GM12878 (cell line): ENCODE measurements around the gene SLC9A8. TPM values are rescaled to one million over a fixed set of nuclear protein-coding genes. Genes with fewer than 3 reads are reported as not detected.

ENCODE experiments used
- ATAC-seq: fragments of 200-7000 bp; cut with Tn5 transposase; 3 replicates; pipeline ENCODE4 v1.9.1; 2020; ENCODE audit warnings: mild to moderate bottlenecking, moderate library complexity
- BruUV-seq: library from RNA; stranded (reverse); fragments of 400-500 nt; replicated peaks from 2 replicates; lab custom pipeline; 2021; lab: Mats Ljungman, UMichigan
- CTCF ChIA-PET: fragments of 300-600 bp; sonication (Branson Sonifier 250); formaldehyde crosslinking; extraction: SDS; loops from one replicate; lab custom pipeline; 2021; ENCODE audit warnings: inconsistent platforms; lab: Yijun Ruan, JAX
- POLR2A ChIA-PET: fragments of 350-600 bp; formaldehyde crosslinking; extraction: SDS; loops from one replicate; lab custom pipeline; 2021; ENCODE audit warnings: inconsistent platforms; lab: Charles Lee
- RAD21 ChIA-PET: fragments of 300-600 bp; sonication (Branson Sonifier 250); formaldehyde crosslinking; loops from one replicate; lab custom pipeline; 2023; ENCODE audit warnings: antibody characterized with exemption; ENCODE audit not compliant: unreplicated experiment; lab: Charles Lee
- SMC1A ChIA-PET: fragments of 300-600 bp; sonication (Branson Sonifier 250); formaldehyde crosslinking; loops from one replicate; lab custom pipeline; 2023; ENCODE audit not compliant: unreplicated experiment, uncharacterized antibody; lab: Charles Lee
- DNase-seq: peaks from one replicate; pipeline ENCODE4 v3.0.0-alpha.2; 2011; ENCODE audit warnings: low read depth, low spot score
- FAIRE-seq: peaks from 3 replicates; lab custom pipeline; 2011; peaks lifted over from hg19 to GRCh38; lab: Jason Lieb, UNC
- H2AFZ ChIP-seq: 2 replicates; pipeline ENCODE4 v1.6.0; 2011; ENCODE audit warnings: low read depth, low read length, control low read depth; ENCODE audit not compliant: control insufficient read depth
- H3K27ac ChIP-seq: 2 replicates; pipeline ENCODE4 v1.5.1; 2011; ENCODE audit warnings: control low read depth; ENCODE audit not compliant: control insufficient read depth, insufficient read depth
- H3K27me3 ChIP-seq, 2 experiments: replicated peaks in 1 of 2; 2 replicates each; pipeline versions ENCODE4 v1.6.0 to v1.6.1; 2011; ENCODE audit warnings: low read length in 1 of 2; ENCODE audit not compliant: control insufficient read depth in 2 of 2, insufficient read depth in 2 of 2
- H3K36me3 ChIP-seq, 2 experiments: 2 replicates each; pipeline ENCODE4 v1.5.1; 2011; ENCODE audit warnings: low read length in 1 of 2; ENCODE audit not compliant: control insufficient read depth in 2 of 2, insufficient read depth in 2 of 2
- H3K4me1 ChIP-seq: 2 replicates; pipeline ENCODE4 v1.6.1; 2011; ENCODE audit warnings: mild to moderate bottlenecking, low read length, moderate library complexity, mixed read lengths; ENCODE audit not compliant: control insufficient read depth, insufficient read depth
- H3K4me2 ChIP-seq: 2 replicates; pipeline ENCODE4 v1.6.0; 2011; ENCODE audit warnings: control low read depth; ENCODE audit not compliant: control insufficient read depth, insufficient read depth
- H3K4me3 ChIP-seq: fragments of 200-600 bp; sonication (generic); 2 replicates; pipeline ENCODE4 v1.5.1; 2016
- H3K79me2 ChIP-seq: 2 replicates; pipeline ENCODE4 v1.6.0; 2011; ENCODE audit warnings: low read length; ENCODE audit not compliant: control insufficient read depth, insufficient read depth
- H3K9ac ChIP-seq: 2 replicates; pipeline ENCODE4 v1.8.0; 2011; ENCODE audit warnings: low read length, control low read depth, mixed read lengths; ENCODE audit not compliant: control insufficient read depth, insufficient read depth
- H3K9me3 ChIP-seq: replicated peaks from 3 replicates; pipeline ENCODE4 v1.5.1; 2011; ENCODE audit warnings: mild to moderate bottlenecking, low read length; ENCODE audit not compliant: control insufficient read depth, insufficient read depth
- H4K20me1 ChIP-seq: 2 replicates; pipeline ENCODE4 v1.6.0; 2011; ENCODE audit not compliant: control insufficient read depth, insufficient read depth
- BCL11A ChIP-seq: IDR thresholded peaks from 2 replicates; pipeline ENCODE4 v1.6.1; 2011; ENCODE audit warnings: low read depth, low read length
- CBX3 ChIP-seq: fragments of 200-600 bp; sonication (generic); IDR thresholded peaks from 2 replicates; pipeline ENCODE4 v1.6.1; 2016; ENCODE audit warnings: low read depth, borderline replicate concordance
- CREB1 ChIP-seq: IDR thresholded peaks from 2 replicates; pipeline ENCODE4 v1.6.1; 2012; ENCODE audit warnings: low read depth, mild to moderate bottlenecking, inconsistent platforms
- FOS ChIP-seq: IDR thresholded peaks from 3 replicates; pipeline ENCODE4 v1.6.1; 2011; ENCODE audit warnings: borderline replicate concordance; ENCODE audit not compliant: insufficient read length; ENCODE audit errors: extremely low read depth
- GABPA ChIP-seq: IDR thresholded peaks from 2 replicates; pipeline ENCODE4 v1.6.1; 2014; ENCODE audit warnings: antibody characterized with exemption, low read depth, mild to moderate bottlenecking, inconsistent platforms
- NFXL1 ChIP-seq: fragments of 450-650 bp; IDR thresholded peaks from 2 replicates; pipeline ENCODE4 v1.6.1; 2017; ENCODE audit warnings: antibody characterized with exemption, mild to moderate bottlenecking, borderline replicate concordance
- POLR2AphosphoS2 ChIP-seq: IDR thresholded peaks from 2 replicates; pipeline ENCODE4 v1.6.1; 2011; ENCODE audit warnings: low read depth, mild to moderate bottlenecking, low read length, improper control_type of control experiment, moderate library complexity
- WGBS: methylation state at CpG from one replicate; pipeline ENCODE4 v1.1.6; 2016; ENCODE audit warnings: low lambda C conversion rate; ENCODE audit not compliant: insufficient replicate concordance, insufficient coverage; ENCODE audit errors: missing lambda C conversion rate; 5-methylcytosine and 5-hydroxymethylcytosine counted together
- in situ Hi-C: fragments of 300-500 bp; cut with MboI; formaldehyde crosslinking; loops from 9 replicates; pipeline ENCODE4 v1.14.3; 2018; ENCODE audit warnings: mixed read lengths
- intact Hi-C: fragments of 100-400 bp; cut with micrococcal nuclease; formaldehyde crosslinking; loops from one replicate; pipeline ENCODE4 v1.14.2; 2022; ENCODE audit not compliant: unreplicated experiment
- polyA plus RNA-seq, 11 experiments: library from polyadenylated mRNA; depleted of rRNA in 4 of 11; unstranded in 6 of 11; stranded (reverse) in 5 of 11; fragments of >200 nt; fragmentation: Nextera tagmentation in 4 of 11; fragmentation: Illumina TruSeq in 1 of 11; extraction: Ambion mirVana in 4 of 11; extraction: Trizol in 1 of 11; gene quantifications; 1 replicate in 1 of 11; 2 replicates in 10 of 11; pipeline versions ENCODE4 v1.2.1 to v1.2.3, GENCODE V29; 2011 to 2016; ENCODE audit warnings: inconsistent platforms in 2 of 11, missing spikeins in 2 of 11, low read depth in 1 of 11
- total RNA-seq, 4 experiments: library from RNA; depleted of rRNA in 3 of 4; stranded (reverse); fragments of >200 nt in 3 of 4; fragmentation: Illumina TruSeq in 1 of 4; extraction: Trizol in 1 of 4; gene quantifications; 2 replicates each; pipeline versions ENCODE4 v1.2.1 to v1.2.3, GENCODE V29; 2013 to 2021
- TF ChIP-seq, protein P1 (sequence below): IDR thresholded peaks from 2 replicates; pipeline ENCODE4 v1.6.1; 2011; ENCODE audit warnings: mild to moderate bottlenecking, low read depth, low read length, moderate library complexity; ENCODE audit not compliant: insufficient replicate concordance
- TF ChIP-seq, protein P2 (sequence below): fragments of 450-650 bp; formaldehyde crosslinking; IDR thresholded peaks from 2 replicates; pipeline ENCODE4 v1.5.0; 2022; ENCODE audit warnings: mild to moderate bottlenecking, missing genetic modification characterization

Gene SLC9A8
- total and polyA plus RNA-seq, 10 of the 15 experiments (the other 5 are each of a cell fraction or from before 2014, with no cell fraction given): 0.40 to 15.5 (median 6.5) TPM

GRCh38 chr20:49892817-49893216, 80.2 kb downstream of the SLC9A8 start:
- Histone ChIP-seq H3K79me2 (no peaks in the 10 kb centered on the region), H3K9me3 (no peaks in the 10 kb centered on the region), H3K4me3 (no peak overlapping the region), H2AFZ (no peak overlapping the region), H3K36me3 (peaks cover 3 to 7% of the 10 kb centered on the region in 2 experiments; a peak in 3 of 4 replicates), H3K9ac (no peak overlapping the region), H4K20me1 (no peaks in the 10 kb centered on the region), H3K27me3 (no peaks in the 10 kb centered on the region), H3K4me1 (peaks cover 23% of the 10 kb centered on the region), H3K27ac (peak overlapping the region; percentile 73; the same call in 1 of the 2 replicates), H3K4me2 (0 out of 2 replicates have a peak overlapping the region, but pooled peaks have one; percentile 17)
- ChIA-PET RAD21 (interaction anchor here (1.1 to 1.2 kb wide), 2 partner anchors 47 to 351 kb away, joined by 3 read pairs; no protein-coding TSS in a partner anchor), POLR2A (interaction anchor here (1.0 kb wide), 1 partner anchor 172 kb away, joined by 6 read pairs; no protein-coding TSS in a partner anchor), CTCF (interaction anchor here (1.0 to 1.7 kb wide), 4 partner anchors 35 to 351 kb away, joined by 3 to 6 read pairs (median 3); no protein-coding TSS in a partner anchor), SMC1A (interaction anchor here (1.0 to 1.6 kb wide), 2 partner anchors 14 to 19 kb away, joined by 3 to 4 read pairs; no protein-coding TSS in a partner anchor)
- BruUV-seq: no TSS peak
- 37% methylated on average over 10 of the region's 11 CpGs for WGBS
- FAIRE-seq: no peak
- in situ Hi-C loops: no loop called here
- no peak for TF ChIP-seq CBX3
- no peak for DNase-seq
- intact Hi-C loops: no loop called here
- ATAC-seq: no peak

- ATAC-seq (peak; percentile 63), DNase-seq (no peak), FAIRE-seq (peak; percentile 71)
- CTCF ChIA-PET: interaction anchor here (0.6 to 1.7 kb wide), 6 partner anchors 35 to 379 kb away, joined by 3 to 6 read pairs (median 4); no protein-coding TSS in a partner anchor
- Histone ChIP-seq H2AFZ (peak overlapping the region; percentile 65; the same call in 1 of the 2 replicates), H3K27ac (peak overlapping the region; percentile 73), H3K4me2 (peak overlapping the region; percentile 92), H3K36me3 (peaks cover 1 to 6% of the 10 kb centered on the region in 2 experiments; a peak in 2 of 4 replicates), H3K4me1 (peaks cover 23% of the 10 kb centered on the region), H3K4me3 (0 out of 2 replicates have a peak overlapping the region, but pooled peaks have one; percentile 0), H4K20me1 (no peaks in the 10 kb centered on the region), H3K27me3 (no peaks in the 10 kb centered on the region), H3K9me3 (no peaks in the 10 kb centered on the region), H3K9ac (peak overlapping the region; percentile 51), H3K79me2 (no peaks in the 10 kb centered on the region)
- RAD21 ChIA-PET: interaction anchor here (1.2 kb wide), 1 partner anchor 48 kb away, joined by 3 read pairs; no protein-coding TSS in a partner anchor
- BruUV-seq: no TSS peak
- in situ Hi-C loops: no loop called here
- SMC1A ChIA-PET: interaction anchor here (0.8 to 1.6 kb wide), 3 partner anchors 15 to 302 kb away, joined by 3 to 4 read pairs (median 3); no protein-coding TSS in a partner anchor
- WGBS: 24% methylated on average over 12 of the region's 12 CpGs
- POLR2A ChIA-PET: interaction anchor here (1.0 kb wide), 1 partner anchor 173 kb away, joined by 6 read pairs; no protein-coding TSS in a partner anchor
- intact Hi-C loops: no loop called here
- TF ChIP-seq CREB1 (no peak), NFXL1 (no peak), FOS (no peak), GABPA (no peak), BCL11A (no peak), POLR2AphosphoS2 (0 out of 2 replicates have a peak, but pooled peaks have one; percentile 34)
- TF ChIP-seq, protein P1, sequence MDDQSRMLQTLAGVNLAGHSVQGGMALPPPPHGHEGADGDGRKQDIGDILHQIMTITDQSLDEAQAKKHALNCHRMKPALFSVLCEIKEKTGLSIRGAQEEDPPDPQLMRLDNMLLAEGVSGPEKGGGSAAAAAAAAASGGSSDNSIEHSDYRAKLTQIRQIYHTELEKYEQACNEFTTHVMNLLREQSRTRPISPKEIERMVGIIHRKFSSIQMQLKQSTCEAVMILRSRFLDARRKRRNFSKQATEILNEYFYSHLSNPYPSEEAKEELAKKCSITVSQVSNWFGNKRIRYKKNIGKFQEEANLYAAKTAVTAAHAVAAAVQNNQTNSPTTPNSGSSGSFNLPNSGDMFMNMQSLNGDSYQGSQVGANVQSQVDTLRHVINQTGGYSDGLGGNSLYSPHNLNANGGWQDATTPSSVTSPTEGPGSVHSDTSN: no peak
- TF ChIP-seq, protein P2, sequence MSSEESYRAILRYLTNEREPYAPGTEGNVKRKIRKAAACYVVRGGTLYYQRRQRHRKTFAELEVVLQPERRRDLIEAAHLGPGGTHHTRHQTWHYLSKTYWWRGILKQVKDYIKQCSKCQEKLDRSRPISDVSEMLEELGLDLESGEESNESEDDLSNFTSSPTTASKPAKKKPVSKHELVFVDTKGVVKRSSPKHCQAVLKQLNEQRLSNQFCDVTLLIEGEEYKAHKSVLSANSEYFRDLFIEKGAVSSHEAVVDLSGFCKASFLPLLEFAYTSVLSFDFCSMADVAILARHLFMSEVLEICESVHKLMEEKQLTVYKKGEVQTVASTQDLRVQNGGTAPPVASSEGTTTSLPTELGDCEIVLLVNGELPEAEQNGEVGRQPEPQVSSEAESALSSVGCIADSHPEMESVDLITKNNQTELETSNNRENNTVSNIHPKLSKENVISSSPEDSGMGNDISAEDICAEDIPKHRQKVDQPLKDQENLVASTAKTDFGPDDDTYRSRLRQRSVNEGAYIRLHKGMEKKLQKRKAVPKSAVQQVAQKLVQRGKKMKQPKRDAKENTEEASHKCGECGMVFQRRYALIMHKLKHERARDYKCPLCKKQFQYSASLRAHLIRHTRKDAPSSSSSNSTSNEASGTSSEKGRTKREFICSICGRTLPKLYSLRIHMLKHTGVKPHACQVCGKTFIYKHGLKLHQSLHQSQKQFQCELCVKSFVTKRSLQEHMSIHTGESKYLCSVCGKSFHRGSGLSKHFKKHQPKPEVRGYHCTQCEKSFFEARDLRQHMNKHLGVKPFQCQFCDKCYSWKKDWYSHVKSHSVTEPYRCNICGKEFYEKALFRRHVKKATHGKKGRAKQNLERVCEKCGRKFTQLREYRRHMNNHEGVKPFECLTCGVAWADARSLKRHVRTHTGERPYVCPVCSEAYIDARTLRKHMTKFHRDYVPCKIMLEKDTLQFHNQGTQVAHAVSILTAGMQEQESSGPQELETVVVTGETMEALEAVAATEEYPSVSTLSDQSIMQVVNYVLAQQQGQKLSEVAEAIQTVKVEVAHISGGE: no peak
Observed at GRCh38 chr20:49893242-49894072, 80.8 kb downstream of the SLC9A8 start.
